WTC11 (cell line): ENCODE results near the gene NR1H2. TPM values are rescaled to one million over a fixed set of nuclear protein-coding genes. Genes with fewer than 3 reads are reported as not detected.
"Not testable (repeated sequence)": the region's sequence is repeated elsewhere in the genome, so short reads cannot be mapped to it uniquely, and the experiment has no call there.

ENCODE experiments used
- ATAC-seq: fragments of 200-7000 bp; cut with Tn5 transposase; 2 replicates; pipeline ENCODE4 v1.10.0; 2021; ENCODE audit warnings: mild to moderate bottlenecking, moderate library complexity
- CTCF ChIA-PET: fragments of 300-600 bp; sonication (Branson Sonifier 250); formaldehyde crosslinking; loops from one replicate; lab custom pipeline; 2021; ENCODE audit warnings: antibody characterized with exemption; lab: Charles Lee
- POLR2A ChIA-PET: fragments of 350-600 bp; sonication (Branson Sonifier 250); formaldehyde crosslinking; loops from one replicate; lab custom pipeline; 2021; ENCODE audit warnings: antibody characterized with exemption; lab: Charles Lee
- DNase-seq: peaks from one replicate; pipeline ENCODE4 v3.0.0; 2021; ENCODE audit warnings: low spot score
- H3K27ac Mint-ChIP-seq: 2 replicates; pipeline ENCODE4 v1.8.0; 2021; ENCODE audit warnings: mixed read lengths
- H3K27me3 Mint-ChIP-seq: 2 replicates; pipeline ENCODE4 v1.8.0; 2021; ENCODE audit warnings: low read depth, mild to moderate bottlenecking, moderate library complexity, mixed read lengths
- H3K36me3 Mint-ChIP-seq: 2 replicates; pipeline ENCODE4 v1.8.0; 2021; ENCODE audit warnings: mixed read lengths
- H3K4me1 Mint-ChIP-seq: 2 replicates; pipeline ENCODE4 v1.8.0; 2022; ENCODE audit warnings: mixed read lengths
- H3K4me3 Mint-ChIP-seq: 2 replicates; pipeline ENCODE4 v1.8.0; 2021; ENCODE audit warnings: mild to moderate bottlenecking, moderate library complexity, mixed read lengths
- H3K9me3 Mint-ChIP-seq: 2 replicates; pipeline ENCODE4 v1.8.0; 2021; ENCODE audit warnings: mixed read lengths
- CREB1 ChIP-seq: sonication (generic); formaldehyde crosslinking; IDR thresholded peaks from 2 replicates; pipeline ENCODE4 v1.8.0; 2023; ENCODE audit warnings: mild to moderate bottlenecking, missing genetic modification reagents
- FOXP1 ChIP-seq: sonication (generic); formaldehyde crosslinking; IDR thresholded peaks from 2 replicates; pipeline ENCODE4 v1.8.0; 2022; ENCODE audit warnings: missing genetic modification reagents, mild to moderate bottlenecking, moderate library complexity, borderline replicate concordance
- GTF2I ChIP-seq: fragments of 250-450 bp; sonication (Bioruptor Pico); conservative IDR thresholded peaks from 2 replicates; pipeline ENCODE4 v1.4.0; 2021; ENCODE audit warnings: mild to moderate bottlenecking
- MAX ChIP-seq: sonication (generic); formaldehyde crosslinking; IDR thresholded peaks from 2 replicates; pipeline ENCODE4 v1.8.0; 2022; ENCODE audit warnings: mild to moderate bottlenecking, missing genetic modification reagents
- MYBL2 ChIP-seq: sonication (generic); formaldehyde crosslinking; IDR thresholded peaks from 2 replicates; pipeline ENCODE4 v1.8.1; 2023; ENCODE audit warnings: mild to moderate bottlenecking, moderate library complexity, missing genetic modification reagents
- OVOL2 ChIP-seq: fragments of 250-450 bp; sonication (Bioruptor Pico); IDR thresholded peaks from 2 replicates; pipeline ENCODE4 v1.9.0; 2021; ENCODE audit warnings: mild to moderate bottlenecking, borderline replicate concordance
- RELA ChIP-seq: sonication (generic); formaldehyde crosslinking; IDR thresholded peaks from 2 replicates; pipeline ENCODE4 v1.8.1; 2022; ENCODE audit warnings: missing genetic modification reagents, mild to moderate bottlenecking, borderline replicate concordance
- SMAD3 ChIP-seq: sonication (generic); formaldehyde crosslinking; IDR thresholded peaks from 2 replicates; pipeline ENCODE4 v1.8.0; 2022; ENCODE audit warnings: missing genetic modification reagents, mild to moderate bottlenecking, borderline replicate concordance
- SP1 ChIP-seq: sonication (generic); formaldehyde crosslinking; conservative IDR thresholded peaks from 2 replicates; pipeline ENCODE4 v1.8.1; 2022; ENCODE audit warnings: missing genetic modification reagents
- ZNF263 ChIP-seq: sonication (generic); formaldehyde crosslinking; IDR thresholded peaks from 2 replicates; pipeline ENCODE4 v1.8.1; 2022; ENCODE audit warnings: low read depth, mild to moderate bottlenecking, moderate library complexity, missing genetic modification reagents
- ZNF317 ChIP-seq: sonication (generic); formaldehyde crosslinking; IDR thresholded peaks from 2 replicates; pipeline ENCODE4 v1.8.1; 2023; ENCODE audit warnings: low read depth, mild to moderate bottlenecking, moderate library complexity, missing genetic modification reagents, borderline replicate concordance
- ZNF416 ChIP-seq: fragments of 250-450 bp; sonication (Bioruptor Pico); IDR thresholded peaks from 2 replicates; pipeline ENCODE4 v1.9.0; 2021; ENCODE audit warnings: mild to moderate bottlenecking, inconsistent platforms
- total RNA-seq: library from RNA; stranded (reverse); gene quantifications from 3 replicates; pipeline ENCODE4 v1.2.3, GENCODE V29; 2021
- TF ChIP-seq, protein P1 (sequence below): sonication (generic); formaldehyde crosslinking; IDR thresholded peaks from 2 replicates; pipeline ENCODE4 v1.8.0; 2022; ENCODE audit warnings: mild to moderate bottlenecking, missing genetic modification reagents
- TF ChIP-seq, protein P2 (sequence below): fragments of 250-450 bp; sonication (Bioruptor Pico); IDR thresholded peaks from 2 replicates; pipeline ENCODE4 v1.8.0; 2021; ENCODE audit warnings: mild to moderate bottlenecking

Gene NR1H2
- total RNA-seq, 1 experiment from 2014 or later = 45.8 TPM

DNA sequence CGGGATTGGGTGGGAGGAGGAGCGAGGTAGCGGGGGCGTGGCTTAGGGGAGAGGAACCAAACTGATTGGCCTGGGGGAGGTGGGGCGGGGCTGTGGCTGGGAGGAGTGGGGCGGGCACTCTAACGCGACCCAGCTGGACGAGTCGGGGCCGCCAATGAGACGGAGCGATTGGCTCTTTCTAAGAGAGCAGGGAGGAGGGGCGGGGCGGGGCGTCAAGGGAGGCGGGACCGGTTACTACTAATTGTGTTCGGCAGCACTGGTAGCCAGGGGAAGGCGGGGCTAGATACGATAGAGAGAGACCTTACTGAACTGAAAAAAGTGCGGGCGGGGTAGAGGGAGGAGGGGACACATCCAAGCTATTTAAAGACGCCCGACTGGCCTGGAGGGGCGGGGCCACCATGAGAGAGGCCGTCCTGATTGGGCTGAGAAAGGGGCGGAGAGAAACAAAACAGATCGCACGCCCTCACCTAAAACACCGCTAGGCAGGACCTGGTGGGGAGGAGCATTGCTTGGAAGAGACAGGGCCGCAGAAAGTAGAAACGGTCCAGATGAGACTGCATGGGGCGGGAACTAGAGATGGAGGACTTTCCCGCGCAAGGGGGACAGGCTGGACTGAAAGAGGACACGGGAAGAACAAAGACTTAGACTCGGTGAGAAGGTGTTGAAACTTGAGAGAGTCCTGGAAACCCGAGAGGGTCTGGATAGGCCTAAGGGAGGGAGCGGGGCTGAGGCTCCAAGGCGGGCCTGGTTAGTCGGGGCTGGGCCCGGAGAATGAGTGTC is 46.9 kb upstream of the NR1H2 start, which contains the start of gene KCNC3 (continued):
- TF ChIP-seq MAX (CRISPR knock-in tag) = 0 out of 2 replicates have a peak, but pooled peaks have one; percentile 21
- no peak for TF ChIP-seq SMAD3 (CRISPR knock-in tag)

- CTCF ChIA-PET = interaction anchor here (0.8 to 3.3 kb wide), 15 partner anchors 14 to 236 kb away, joined by 3 to 58 read pairs (median 10); partner anchors contain the start of gene MYH14
- peak overlapping the region; percentile 85 for H3K4me3 Mint-ChIP-seq
- 0 out of 2 replicates have a peak, but pooled peaks have one; percentile 12 for TF ChIP-seq CREB1 (CRISPR knock-in tag)
- 0 out of 2 replicates have a peak, but pooled peaks have one; percentile 3 for TF ChIP-seq ZNF416 (CRISPR knock-in tag)
- TF ChIP-seq, all 79 proteins: peak for 2; not testable (repeated sequence) for 77
- Mint-ChIP-seq H3K27ac (peak overlapping the region; percentile 98), H3K4me1 (peaks cover 48% of the 10 kb centered on the region), H3K27me3 (peaks cover 37% of the 10 kb centered on the region)
- DNase-seq, H3K36me3 Mint-ChIP-seq, H3K9me3 Mint-ChIP-seq, ATAC-seq: not testable (repeated sequence)
- POLR2A ChIA-PET = interaction anchor here (1.0 to 2.1 kb wide), 3 partner anchors 14 to 46 kb away, joined by 3 to 20 read pairs (median 4); no protein-coding TSS in a partner anchor
These were observed 46.3 kb upstream of the NR1H2 start for GRCh38 chr19:50329926-50330294.

DNA sequence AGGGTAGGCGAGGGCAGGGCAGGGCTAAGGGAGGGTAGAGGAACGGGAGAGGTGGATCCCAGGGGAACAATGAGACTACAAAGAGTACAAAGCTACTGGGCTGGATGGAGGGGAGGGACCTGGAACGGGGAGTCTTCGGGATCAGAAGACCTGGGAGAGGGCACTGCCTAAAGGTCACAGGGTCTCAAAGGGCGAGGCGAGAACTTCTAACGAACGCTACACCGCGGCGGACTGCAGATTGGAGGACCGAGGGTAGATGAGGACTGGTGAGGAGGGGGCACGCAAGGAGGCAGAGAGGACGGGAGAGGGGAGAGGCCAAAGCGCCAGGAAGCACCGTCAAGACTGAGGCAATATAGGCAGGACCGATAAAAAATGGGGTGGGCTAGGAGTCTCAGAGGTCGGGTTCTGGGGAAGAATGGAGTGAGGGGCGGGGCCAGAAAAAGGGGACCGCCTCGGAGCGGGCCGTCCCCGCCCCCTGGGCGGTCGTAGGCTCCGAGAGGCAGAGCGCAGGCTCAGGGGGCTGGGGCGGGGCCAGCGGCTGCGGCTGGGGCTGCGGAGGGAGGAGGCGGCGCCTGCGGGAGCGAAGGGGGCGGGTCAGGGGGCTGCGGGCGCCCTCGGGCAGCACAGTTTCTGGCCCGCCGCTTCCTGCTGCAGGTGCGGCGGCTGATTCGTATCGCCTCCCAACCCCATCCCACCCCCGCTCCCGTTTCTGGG is 45.7 kb upstream of the NR1H2 start:
- peak overlapping the region; percentile 94 for H3K4me3 Mint-ChIP-seq
- no peaks in the 10 kb centered on the region for H3K9me3 Mint-ChIP-seq
- POLR2A ChIA-PET = no interaction called here
- H3K27me3 Mint-ChIP-seq = peaks cover 43% of the 10 kb centered on the region
- H3K4me1 Mint-ChIP-seq = peaks cover 50% of the 10 kb centered on the region
- no peaks in the 10 kb centered on the region for H3K36me3 Mint-ChIP-seq
- ATAC-seq (peak; percentile 24), DNase-seq (peak; percentile 96)
- CTCF ChIA-PET = interaction anchor here (2.4 to 3.3 kb wide), 5 partner anchors 15 to 78 kb away, joined by 14 to 58 read pairs (median 20); no protein-coding TSS in a partner anchor
- TF ChIP-seq FOXP1 (CRISPR knock-in tag) (peak; percentile 45; the same call in 1 of the 2 replicates), ZNF416 (CRISPR knock-in tag) (0 out of 2 replicates have a peak, but pooled peaks have one; percentile 9), SP1 (CRISPR knock-in tag) (peak; percentile 52)
- TF ChIP-seq, protein P1, sequence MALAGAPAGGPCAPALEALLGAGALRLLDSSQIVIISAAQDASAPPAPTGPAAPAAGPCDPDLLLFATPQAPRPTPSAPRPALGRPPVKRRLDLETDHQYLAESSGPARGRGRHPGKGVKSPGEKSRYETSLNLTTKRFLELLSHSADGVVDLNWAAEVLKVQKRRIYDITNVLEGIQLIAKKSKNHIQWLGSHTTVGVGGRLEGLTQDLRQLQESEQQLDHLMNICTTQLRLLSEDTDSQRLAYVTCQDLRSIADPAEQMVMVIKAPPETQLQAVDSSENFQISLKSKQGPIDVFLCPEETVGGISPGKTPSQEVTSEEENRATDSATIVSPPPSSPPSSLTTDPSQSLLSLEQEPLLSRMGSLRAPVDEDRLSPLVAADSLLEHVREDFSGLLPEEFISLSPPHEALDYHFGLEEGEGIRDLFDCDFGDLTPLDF (CRISPR knock-in tag) = no peak
- H3K27ac Mint-ChIP-seq = peak overlapping the region; percentile 98

DNA sequence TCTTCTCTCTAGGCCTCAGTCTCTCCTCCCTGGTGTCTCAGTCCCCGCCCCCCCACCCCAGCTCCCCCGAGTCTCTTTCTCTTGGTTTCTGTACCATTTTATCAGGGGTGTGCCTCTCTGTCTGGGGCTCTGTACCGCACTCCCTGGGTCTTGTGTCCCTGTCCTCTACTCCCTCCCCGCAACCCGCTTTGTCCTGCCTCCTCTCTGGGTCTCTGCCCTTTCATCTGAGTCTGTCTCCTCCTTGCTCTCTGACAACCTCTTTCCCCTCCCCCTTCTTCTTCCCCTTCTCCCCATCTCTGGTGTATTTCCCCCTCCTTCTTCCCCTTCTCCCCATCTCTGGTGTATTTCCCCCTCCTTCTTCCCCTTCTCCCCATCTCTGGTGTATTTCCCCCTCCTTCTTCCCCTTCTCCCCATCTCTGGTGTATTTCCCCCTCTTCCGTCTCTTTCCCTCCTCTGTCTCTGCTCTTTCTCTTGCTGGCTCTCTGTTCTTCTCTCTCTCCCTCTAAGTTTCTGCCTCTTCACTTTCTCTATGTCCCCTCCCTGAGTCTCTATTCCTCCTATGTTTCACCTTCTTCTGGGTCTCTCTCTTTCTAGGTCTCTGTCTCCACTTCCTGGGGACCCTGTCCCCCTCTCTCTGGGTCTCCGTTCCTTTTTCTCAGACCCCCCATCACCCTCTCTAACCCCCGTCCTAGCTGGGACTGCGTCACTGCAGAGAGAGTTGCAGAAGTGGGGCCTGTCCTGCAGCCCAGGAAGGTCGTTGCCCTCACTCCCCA is 44.9 kb upstream of the NR1H2 start:
- Mint-ChIP-seq H3K4me1 (peaks cover 54% of the 10 kb centered on the region), H3K9me3 (no peaks in the 10 kb centered on the region), H3K27me3 (peaks cover 41% of the 10 kb centered on the region), H3K27ac (peak overlapping the region; percentile 98), H3K36me3 (no peaks in the 10 kb centered on the region), H3K4me3 (peak overlapping the region; percentile 94)
- ATAC-seq = no peak
- peak; percentile 64 for DNase-seq
- POLR2A ChIA-PET = no interaction called here
- CTCF ChIA-PET = no interaction called here
- TF ChIP-seq OVOL2 (CRISPR knock-in tag) = no peak
- no peak for TF ChIP-seq GTF2I (CRISPR knock-in tag)
- TF ChIP-seq ZNF263 (CRISPR knock-in tag) = no peak
- no peak for TF ChIP-seq ZNF317
- TF ChIP-seq MYBL2 (CRISPR knock-in tag) = no peak

DNA sequence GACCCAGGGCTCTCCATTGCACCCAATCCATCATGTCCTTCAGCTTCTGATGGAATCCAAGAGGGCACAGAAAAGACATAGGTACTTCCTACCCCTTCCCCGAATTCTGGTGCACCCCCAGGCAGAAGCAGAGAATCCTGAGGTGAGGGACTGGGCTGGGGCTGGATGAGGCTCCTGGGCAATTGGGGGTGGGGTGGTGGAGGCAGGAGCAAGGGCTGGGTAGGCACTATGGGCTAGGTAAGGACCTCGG is 44.3 kb upstream of the NR1H2 start:
- Mint-ChIP-seq H3K4me1 (peaks cover 49% of the 10 kb centered on the region), H3K4me3 (peak overlapping the region; percentile 94), H3K9me3 (no peaks in the 10 kb centered on the region), H3K36me3 (no peaks in the 10 kb centered on the region), H3K27ac (peak overlapping the region; percentile 98), H3K27me3 (peaks cover 36% of the 10 kb centered on the region)
- ATAC-seq = no peak
- TF ChIP-seq, protein P2, sequence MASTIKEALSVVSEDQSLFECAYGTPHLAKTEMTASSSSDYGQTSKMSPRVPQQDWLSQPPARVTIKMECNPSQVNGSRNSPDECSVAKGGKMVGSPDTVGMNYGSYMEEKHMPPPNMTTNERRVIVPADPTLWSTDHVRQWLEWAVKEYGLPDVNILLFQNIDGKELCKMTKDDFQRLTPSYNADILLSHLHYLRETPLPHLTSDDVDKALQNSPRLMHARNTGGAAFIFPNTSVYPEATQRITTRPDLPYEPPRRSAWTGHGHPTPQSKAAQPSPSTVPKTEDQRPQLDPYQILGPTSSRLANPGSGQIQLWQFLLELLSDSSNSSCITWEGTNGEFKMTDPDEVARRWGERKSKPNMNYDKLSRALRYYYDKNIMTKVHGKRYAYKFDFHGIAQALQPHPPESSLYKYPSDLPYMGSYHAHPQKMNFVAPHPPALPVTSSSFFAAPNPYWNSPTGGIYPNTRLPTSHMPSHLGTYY (CRISPR knock-in tag) = no peak
- TF ChIP-seq RELA (CRISPR knock-in tag) = no peak
- no peak for DNase-seq
- ChIA-PET POLR2A (interaction anchor here (1.8 to 2.2 kb wide), 2 partner anchors 16 to 18 kb away, joined by 8 to 12 read pairs; no protein-coding TSS in a partner anchor), CTCF (interaction anchor here (2.1 to 2.5 kb wide), 2 partner anchors 16 to 224 kb away, joined by 7 to 13 read pairs; no protein-coding TSS in a partner anchor)
